ENCODE measurements around the gene RBM20. TPM values are rescaled to one million over a fixed set of nuclear protein-coding genes. Genes with fewer than 3 reads are reported as not detected.

RBM20 gene
- total and polyA plus RNA-seq, 2 of the 13 experiments (the other 11 are each of a cell fraction or from before 2014, with no cell fraction given), result 0.02 to 0.22 TPM

DNA sequence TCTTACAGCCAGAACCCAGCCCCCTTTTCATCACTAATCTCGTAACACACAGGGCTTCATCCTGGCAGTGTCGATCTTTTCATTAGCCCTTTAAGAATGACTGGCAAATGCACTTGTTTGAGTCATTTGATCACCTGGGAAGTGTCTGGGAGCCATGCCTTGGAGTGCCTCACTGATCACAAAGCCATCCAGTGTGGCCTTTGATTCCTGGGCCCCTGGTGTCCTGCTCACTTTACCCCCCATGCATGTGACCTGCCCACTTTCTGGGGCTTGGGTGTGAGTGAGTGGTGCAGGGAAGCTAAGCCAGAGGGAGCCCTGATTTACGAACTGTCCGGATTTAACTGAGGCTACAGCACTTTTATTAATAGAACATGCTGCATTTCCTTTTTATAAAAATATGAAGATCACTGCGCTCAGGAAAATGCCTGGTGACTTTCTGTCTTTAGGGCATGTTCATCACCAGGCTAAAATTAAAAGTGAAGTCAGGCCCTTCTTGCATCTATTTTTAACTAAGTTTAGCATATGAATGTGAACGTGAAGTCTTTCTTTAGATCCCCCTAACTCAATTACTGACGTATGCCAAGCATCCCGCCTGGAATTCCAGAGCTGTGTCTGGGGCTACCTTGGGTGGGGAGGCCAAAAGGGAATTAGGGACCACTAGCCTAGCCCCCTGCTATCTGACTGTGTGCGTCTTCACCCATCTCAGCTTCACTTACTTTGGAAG is 23.6 kb downstream of the RBM20 start:
- 34% methylated on average over 9 of the region's 9 CpGs for WGBS (ENCODE audit: low lambda C conversion rate)

More for the DNA sequence above, 23.6 kb downstream of the RBM20 start:
- Histone ChIP-seq H3K4me3 (replicated peaks in 1 of 3; ENCODE audit: insufficient read depth in 1 of 3, low read depth in 2 of 3, low read length in 3 of 3) (no peak overlapping the region), H3K9me3 (ENCODE audit: low read length) (no peaks in the 10 kb centered on the region), H3K27ac (ENCODE audit: extremely low read length, insufficient read depth, low read length) (no peak overlapping the region), H3K79me2 (ENCODE audit: insufficient read depth, low read length) (no peaks in the 10 kb centered on the region), H3K4me2 (ENCODE audit: low read depth, low read length) (no peak overlapping the region), H3K9ac (ENCODE audit: insufficient read depth, low read depth, low read length) (no peak overlapping the region), H4K20me1 (ENCODE audit: insufficient read depth, low read length) (no peaks in the 10 kb centered on the region), H3K27me3 (ENCODE audit: control insufficient read depth in 1 of 2, insufficient read depth in 2 of 2, low read length in 2 of 2) (peaks cover 2 to 36% of the 10 kb centered on the region in 2 experiments; a peak in 2 of 5 replicates), H2AFZ (ENCODE audit: low read length) (no peak overlapping the region), H3K36me3 (replicated peaks in 1 of 2; ENCODE audit: control insufficient read depth in 1 of 2, insufficient read depth in 2 of 2, low read length in 2 of 2) (no peaks in the 10 kb centered on the region), H3K4me1 (ENCODE audit: insufficient read depth, low read length) (0 out of 2 replicates have a peak, but pooled peaks cover 4% of the 10 kb centered on the region)
- POLR2A ChIA-PET, result no interaction called here
- no TSS peak for BruUV-seq (replicated peaks)
- no peak for TF ChIP-seq ZFYVE20 (CRISPR knock-in tag; IDR thresholded peaks at IDR 0.05; ENCODE audit: borderline replicate concordance, low read depth)
- no peak for TF ChIP-seq KDM3A (CRISPR knock-in tag; IDR thresholded peaks at IDR 0.05; ENCODE audit: low read depth)
- no peak for TF ChIP-seq NFIC (IDR thresholded peaks at IDR 0.05; ENCODE audit: low read length)
- TF ChIP-seq ZNF878 (CRISPR knock-in tag; IDR thresholded peaks at IDR 0.05), result no peak
- no peak for TF ChIP-seq ZNF546 (CRISPR knock-in tag; conservative IDR thresholded peaks at IDR 0.05)
- no peak for TF ChIP-seq ZNF781 (CRISPR knock-in tag; IDR thresholded peaks at IDR 0.05; ENCODE audit: borderline replicate concordance, not compliant biosample characterization)
- TF ChIP-seq, protein P1, sequence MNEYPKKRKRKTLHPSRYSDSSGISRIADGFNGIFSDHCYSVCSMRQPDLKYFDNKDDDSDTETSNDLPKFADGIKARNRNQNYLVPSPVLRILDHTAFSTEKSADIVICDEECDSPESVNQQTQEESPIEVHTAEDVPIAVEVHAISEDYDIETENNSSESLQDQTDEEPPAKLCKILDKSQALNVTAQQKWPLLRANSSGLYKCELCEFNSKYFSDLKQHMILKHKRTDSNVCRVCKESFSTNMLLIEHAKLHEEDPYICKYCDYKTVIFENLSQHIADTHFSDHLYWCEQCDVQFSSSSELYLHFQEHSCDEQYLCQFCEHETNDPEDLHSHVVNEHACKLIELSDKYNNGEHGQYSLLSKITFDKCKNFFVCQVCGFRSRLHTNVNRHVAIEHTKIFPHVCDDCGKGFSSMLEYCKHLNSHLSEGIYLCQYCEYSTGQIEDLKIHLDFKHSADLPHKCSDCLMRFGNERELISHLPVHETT (CRISPR knock-in tag; conservative IDR thresholded peaks at IDR 0.05), result no peak
- no peak for TF ChIP-seq RXRA (CRISPR knock-in tag; IDR thresholded peaks at IDR 0.05)
- TF ChIP-seq, protein P2, sequence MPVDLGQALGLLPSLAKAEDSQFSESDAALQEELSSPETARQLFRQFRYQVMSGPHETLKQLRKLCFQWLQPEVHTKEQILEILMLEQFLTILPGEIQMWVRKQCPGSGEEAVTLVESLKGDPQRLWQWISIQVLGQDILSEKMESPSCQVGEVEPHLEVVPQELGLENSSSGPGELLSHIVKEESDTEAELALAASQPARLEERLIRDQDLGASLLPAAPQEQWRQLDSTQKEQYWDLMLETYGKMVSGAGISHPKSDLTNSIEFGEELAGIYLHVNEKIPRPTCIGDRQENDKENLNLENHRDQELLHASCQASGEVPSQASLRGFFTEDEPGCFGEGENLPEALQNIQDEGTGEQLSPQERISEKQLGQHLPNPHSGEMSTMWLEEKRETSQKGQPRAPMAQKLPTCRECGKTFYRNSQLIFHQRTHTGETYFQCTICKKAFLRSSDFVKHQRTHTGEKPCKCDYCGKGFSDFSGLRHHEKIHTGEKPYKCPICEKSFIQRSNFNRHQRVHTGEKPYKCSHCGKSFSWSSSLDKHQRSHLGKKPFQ (CRISPR knock-in tag; IDR thresholded peaks at IDR 0.05; ENCODE audit: insufficient replicate concordance), result no peak
- no peak for TF ChIP-seq RFXANK (CRISPR knock-in tag; IDR thresholded peaks at IDR 0.05)
- TF ChIP-seq SNRNP70 (IDR thresholded peaks at IDR 0.05; ENCODE audit: low read depth, low read length), result no peak
- FAIRE-seq (no peak), DNase-seq (ENCODE audit: low spot score) (no peak), ATAC-seq (no peak)
- CTCF ChIA-PET (ENCODE audit: low intra/inter-chr PET ratio, low total read pairs), result no interaction called here
- intact Hi-C loops (cut with micrococcal nuclease; ENCODE audit: unreplicated experiment), result no loop called here
- in situ Hi-C loops (cut with HindIII; ENCODE audit: extremely low pct_ligation_motif_present, low pct_unique_long_range_greater_than_20kb), result no loop called here
